HG03457 (cell line): ENCODE data around the gene COX5A.

Experiments
- ATAC-seq: cut with Tn5 transposase; IDR thresholded peaks from one replicate; pipeline ENCODE4 v1.9.1; 2021; ENCODE audit warnings: moderate number of reproducible peaks; ENCODE audit not compliant: unreplicated experiment

COX5A gene

GRCh38 chr15:74873036-74873755 is 64.7 kb downstream of the COX5A start, which contains the start of gene SCAMP2:
Gene SCAMP2 (minus strand): TSS chr15:74873365. CDS start chr15:74873255, 110 bp downstream.
- peak; percentile 71 for ATAC-seq

- ATAC-seq, result no peak
Observed at GRCh38 chr15:74872702-74873035, 65.2 kb downstream of the COX5A start.

- ATAC-seq, result no peak
Observed at GRCh38 chr15:74870436-74871215, 67.2 kb downstream of the COX5A start.
